Activated CD4-positive, alpha-beta memory T cell treated with anti-CD3 and anti-CD28 coated beads, Interleukin-2, amount 10 ng/mL, durations not matched to agents 7 days and 5 days (primary cell): ENCODE data around the gene CLSTN1. TPM values are rescaled to one million over a fixed set of nuclear protein-coding genes. Genes with fewer than 3 reads are reported as not detected.
"Not testable (repeated sequence)": the region's sequence is repeated elsewhere in the genome, so short reads cannot be mapped to it uniquely, and the experiment has no call there.

ENCODE experiments used
- CTCF ChIA-PET: fragments of 350-600 bp; sonication (Branson Sonifier 250); formaldehyde crosslinking; loops from one replicate; lab custom pipeline; 2021; ENCODE audit warnings: antibody characterized with exemption, inconsistent platforms; lab: Charles Lee
- POLR2A ChIA-PET: fragments of 350-600 bp; sonication (Branson Sonifier 250); formaldehyde crosslinking; loops from one replicate; lab custom pipeline; 2021; ENCODE audit warnings: antibody characterized with exemption; lab: Charles Lee
- DNase-seq: peaks from one replicate; pipeline ENCODE4 v3.0.0-alpha.2; 2020
- H3K27ac Mint-ChIP-seq: one replicate; pipeline ENCODE4 v1.8.0; 2021; ENCODE audit warnings: mild to moderate bottlenecking, mixed read lengths
- H3K27me3 Mint-ChIP-seq: one replicate; pipeline ENCODE4 v1.8.0; 2021; ENCODE audit warnings: mixed read lengths
- H3K36me3 Mint-ChIP-seq: one replicate; pipeline ENCODE4 v1.8.0; 2021; ENCODE audit warnings: low read depth, mixed read lengths
- H3K4me1 Mint-ChIP-seq: one replicate; pipeline ENCODE4 v1.8.0; 2021; ENCODE audit warnings: mixed read lengths
- H3K4me3 Mint-ChIP-seq: one replicate; pipeline ENCODE4 v1.8.0; 2021; ENCODE audit warnings: mild to moderate bottlenecking, mixed read lengths
- H3K9me3 Mint-ChIP-seq: one replicate; pipeline ENCODE4 v1.8.0; 2021; ENCODE audit warnings: mixed read lengths
- total RNA-seq, 2 experiments: library from RNA; stranded (reverse); gene quantifications; one replicate each; pipeline ENCODE4 v1.2.3, GENCODE V29; 2021

The CLSTN1 gene
- total RNA-seq, 2 experiments from 2014 or later, result 96.9 to 102 TPM

- peaks cover 36% of the 10 kb centered on the region for H3K4me1 Mint-ChIP-seq
- H3K36me3 Mint-ChIP-seq, result peaks cover 15% of the 10 kb centered on the region
- ChIA-PET CTCF (interaction anchor here (2.3 kb wide), 1 partner anchor 18 kb away, joined by 11 read pairs; no protein-coding TSS in a partner anchor), POLR2A (interaction anchor here (1.3 kb wide), 1 partner anchor 16 kb away, joined by 3 read pairs; no protein-coding TSS in a partner anchor)
- DNase-seq, H3K4me3 Mint-ChIP-seq, H3K9me3 Mint-ChIP-seq, H3K27ac Mint-ChIP-seq, H3K27me3 Mint-ChIP-seq: not testable (repeated sequence)
Observed at GRCh38 chr1:9803003-9803918, 20.5 kb downstream of the CLSTN1 start.

GRCh38 chr1:9801909-9802308 lies 21.9 kb downstream of the CLSTN1 start:
- Mint-ChIP-seq H3K27me3 (no peaks in the 10 kb centered on the region), H3K4me1 (peaks cover 45% of the 10 kb centered on the region), H3K4me3 (peak overlapping the region; percentile 48), H3K9me3 (no peaks in the 10 kb centered on the region), H3K36me3 (peaks cover 20% of the 10 kb centered on the region), H3K27ac (peak overlapping the region; percentile 47)
- no peak for DNase-seq
- CTCF ChIA-PET, result interaction anchor here (2.3 to 2.6 kb wide), 2 partner anchors 17 to 21 kb away, joined by 6 to 11 read pairs; no protein-coding TSS in a partner anchor
- POLR2A ChIA-PET, result interaction anchor here (1.3 kb wide), 1 partner anchor 15 kb away, joined by 3 read pairs; no protein-coding TSS in a partner anchor

GRCh38 chr1:9798236-9799130 lies 25.3 kb downstream of the CLSTN1 start:
- peaks cover 48% of the 10 kb centered on the region for H3K4me1 Mint-ChIP-seq
- CTCF ChIA-PET, result interaction anchor here (1.1 to 1.7 kb wide), 3 partner anchors 11 to 146 kb away, joined by 3 to 4 read pairs (median 3); no protein-coding TSS in a partner anchor
- H3K4me3 Mint-ChIP-seq, result peak overlapping the region; percentile 24

GRCh38 chr1:9797049-9797448 lies 26.7 kb downstream of the CLSTN1 start:
- H3K27me3 Mint-ChIP-seq, result no peaks in the 10 kb centered on the region
- POLR2A ChIA-PET, result interaction anchor here (1.4 kb wide), 1 partner anchor 10 kb away, joined by 3 read pairs; no protein-coding TSS in a partner anchor
- no peak overlapping the region for H3K4me3 Mint-ChIP-seq
- H3K4me1 Mint-ChIP-seq, result peaks cover 41% of the 10 kb centered on the region
- peaks cover 22% of the 10 kb centered on the region for H3K36me3 Mint-ChIP-seq
- CTCF ChIA-PET, result interaction anchor here (1.0 to 1.2 kb wide), 3 partner anchors 9 to 72 kb away, joined by 3 to 4 read pairs (median 3); no protein-coding TSS in a partner anchor
- no peaks in the 10 kb centered on the region for H3K9me3 Mint-ChIP-seq
- no peak for DNase-seq
- no peak overlapping the region for H3K27ac Mint-ChIP-seq

More at GRCh38 chr1:9798236-9799130, 25.3 kb downstream of the CLSTN1 start:
- Mint-ChIP-seq H3K9me3 (no peaks in the 10 kb centered on the region), H3K27me3 (no peaks in the 10 kb centered on the region), H3K27ac (peak overlapping the region; percentile 85), H3K36me3 (peaks cover 23% of the 10 kb centered on the region)
- POLR2A ChIA-PET, result interaction anchor here (1.8 kb wide), 1 partner anchor 70 kb away, joined by 5 read pairs; no protein-coding TSS in a partner anchor
- DNase-seq, result no peak

- no peak overlapping the region for H3K27ac Mint-ChIP-seq
- H3K4me1 Mint-ChIP-seq, result peaks cover 30% of the 10 kb centered on the region
- no peaks in the 10 kb centered on the region for H3K27me3 Mint-ChIP-seq
- H3K36me3 Mint-ChIP-seq, result peaks cover 26% of the 10 kb centered on the region
- peaks cover 2% of the 10 kb centered on the region for H3K9me3 Mint-ChIP-seq
- POLR2A ChIA-PET, result no interaction called here
- no peak overlapping the region for H3K4me3 Mint-ChIP-seq
- CTCF ChIA-PET, result interaction anchor here (1.0 kb wide), 1 partner anchor 10 kb away, joined by 3 read pairs; no protein-coding TSS in a partner anchor
- no peak for DNase-seq
Observed at GRCh38 chr1:9794081-9794480, 29.7 kb downstream of the CLSTN1 start.

- no peak for DNase-seq
- H3K4me1 Mint-ChIP-seq, result peaks cover 26% of the 10 kb centered on the region
- H3K9me3 Mint-ChIP-seq, result peaks cover 2% of the 10 kb centered on the region
- H3K27ac Mint-ChIP-seq, result no peak overlapping the region
- no peaks in the 10 kb centered on the region for H3K27me3 Mint-ChIP-seq
- H3K36me3 Mint-ChIP-seq, result peaks cover 28% of the 10 kb centered on the region
- POLR2A ChIA-PET, result no interaction called here
- H3K4me3 Mint-ChIP-seq, result no peak overlapping the region
- CTCF ChIA-PET, result interaction anchor here (1.4 kb wide), 1 partner anchor 9 kb away, joined by 5 read pairs; no protein-coding TSS in a partner anchor
Observed at GRCh38 chr1:9793291-9793690, 30.5 kb downstream of the CLSTN1 start.

GRCh38 chr1:9792156-9793042 lies 31.4 kb downstream of the CLSTN1 start:
- Mint-ChIP-seq H3K4me3 (no peak overlapping the region), H3K27ac (no peak overlapping the region), H3K27me3 (no peaks in the 10 kb centered on the region), H3K36me3 (peaks cover 23% of the 10 kb centered on the region), H3K9me3 (peaks cover 2% of the 10 kb centered on the region), H3K4me1 (peaks cover 26% of the 10 kb centered on the region)
- POLR2A ChIA-PET, result no interaction called here
- no peak for DNase-seq
- CTCF ChIA-PET, result interaction anchor here (0.8 to 1.4 kb wide), 3 partner anchors 8 to 77 kb away, joined by 3 to 5 read pairs (median 3); no protein-coding TSS in a partner anchor

- ChIA-PET POLR2A (interaction anchor here (1.9 to 2.0 kb wide), 2 partner anchors 10 to 36 kb away, joined by 5 to 6 read pairs; no protein-coding TSS in a partner anchor), CTCF (interaction anchor here (0.6 kb wide), 1 partner anchor 42 kb away, joined by 3 read pairs; no protein-coding TSS in a partner anchor)
- not testable (repeated sequence) for DNase-seq, H3K27ac Mint-ChIP-seq, H3K4me3 Mint-ChIP-seq, H3K27me3 Mint-ChIP-seq, H3K9me3 Mint-ChIP-seq
- Mint-ChIP-seq H3K4me1 (peaks cover 32% of the 10 kb centered on the region), H3K36me3 (peaks cover 17% of the 10 kb centered on the region)
Observed at GRCh38 chr1:9789700-9790099, 34.1 kb downstream of the CLSTN1 start.

- Mint-ChIP-seq H3K27ac (peak overlapping the region; percentile 87), H3K36me3 (peaks cover 17% of the 10 kb centered on the region), H3K4me3 (peak overlapping the region; percentile 64), H3K4me1 (peaks cover 43% of the 10 kb centered on the region), H3K9me3 (peaks cover 2% of the 10 kb centered on the region), H3K27me3 (no peaks in the 10 kb centered on the region)
- DNase-seq, result peak; percentile 69
- CTCF ChIA-PET, result interaction anchor here (0.8 to 8.2 kb wide), 6 partner anchors 10 to 259 kb away, joined by 3 to 141 read pairs (median 4); no protein-coding TSS in a partner anchor
- POLR2A ChIA-PET, result interaction anchor here (0.8 to 2.2 kb wide), 3 partner anchors 9 to 38 kb away, joined by 3 to 12 read pairs (median 5); no protein-coding TSS in a partner anchor
Observed at GRCh38 chr1:9787702-9788101, 36.1 kb downstream of the CLSTN1 start.

GRCh38 chr1:9785406-9785805 lies 38.4 kb downstream of the CLSTN1 start:
- H3K27me3 Mint-ChIP-seq, result no peaks in the 10 kb centered on the region
- H3K4me1 Mint-ChIP-seq, result peaks cover 54% of the 10 kb centered on the region
- peaks cover 2% of the 10 kb centered on the region for H3K9me3 Mint-ChIP-seq
- H3K4me3 Mint-ChIP-seq, result no peak overlapping the region
- POLR2A ChIA-PET, result interaction anchor here (0.9 to 2.3 kb wide), 4 partner anchors 14 to 157 kb away, joined by 3 to 10 read pairs (median 4); partner anchors contain the start of gene CLSTN1
- H3K36me3 Mint-ChIP-seq, result peaks cover 12% of the 10 kb centered on the region
- CTCF ChIA-PET, result interaction anchor here (0.8 to 8.2 kb wide), 17 partner anchors 11 to 482 kb away, joined by 3 to 141 read pairs (median 10); partner anchors contain the start of genes LZIC and NMNAT1
- no peak for DNase-seq
- no peak overlapping the region for H3K27ac Mint-ChIP-seq
